K562 (cell line): ENCODE results near the gene ATXN1. TPM values are rescaled to one million over a fixed set of nuclear protein-coding genes. Genes with fewer than 3 reads are reported as not detected.
A peak's percentile ranks its signal among the peaks of the same experiment; 100 is the strongest.

Experiments
- ATF7 ChIP-seq: fragments of 450-650 bp; IDR thresholded peaks from 2 replicates; pipeline ENCODE4 v1.7.1; 2014; ENCODE audit warnings: mild to moderate bottlenecking, moderate library complexity
- BRCA1 ChIP-seq, 2 experiments: fragments of 450-650 bp in 1 of 2; sonication (generic) in 1 of 2; formaldehyde crosslinking in 1 of 2; IDR thresholded peaks; 2 replicates each; pipeline versions ENCODE4 v1.5.0 to v1.6.1; 2017 to 2020; ENCODE audit warnings: mild to moderate bottlenecking in 1 of 2, missing genetic modification reagents in 1 of 2
- CBFA2T3 ChIP-seq: fragments of 450-650 bp; IDR thresholded peaks from 2 replicates; pipeline ENCODE4 v1.6.1; 2017
- CEBPG ChIP-seq, 3 experiments: fragments of 200-800 bp in 1 of 3; sonication (Bioruptor generic) in 1 of 3; sonication (generic) in 1 of 3; formaldehyde crosslinking in 1 of 3; IDR thresholded peaks in 2 of 3; conservative IDR thresholded peaks in 1 of 3; 2 replicates each; pipeline versions ENCODE4 v1.6.1 to v1.8.0; 2016 to 2022; ENCODE audit warnings: missing compliant biosample characterization in 2 of 3, missing genetic modification characterization in 2 of 3, mild to moderate bottlenecking in 1 of 3, missing genetic modification reagents in 1 of 3
- CTCF ChIP-seq, 3 experiments: IDR thresholded peaks in 2 of 3; conservative IDR thresholded peaks in 1 of 3; 2 replicates each; pipeline ENCODE4 v1.5.1; 2011 to 2012; ENCODE audit warnings: low read length in 3 of 3, mild to moderate bottlenecking in 3 of 3, control low read depth in 2 of 3, improper control_type of control experiment in 1 of 3, inconsistent platforms in 1 of 3, low read depth in 1 of 3, mixed read lengths in 1 of 3, moderate library complexity in 1 of 3; ENCODE audit not compliant: insufficient read depth in 2 of 3
- CXXC5 ChIP-seq: fragments of 250-450 bp; sonication (Bioruptor Pico); IDR thresholded peaks from 2 replicates; pipeline ENCODE4 v1.8.0; 2022; ENCODE audit warnings: inconsistent platforms, mild to moderate bottlenecking, moderate library complexity
- DEAF1 ChIP-seq: fragments of 450-650 bp; formaldehyde crosslinking; IDR thresholded peaks from 2 replicates; pipeline ENCODE4 v1.4.0; 2020; ENCODE audit warnings: mild to moderate bottlenecking, moderate library complexity
- E2F6 ChIP-seq, 2 experiments: IDR thresholded peaks; 2 replicates each; pipeline ENCODE4 v1.6.1; 2011; ENCODE audit warnings: borderline replicate concordance in 1 of 2, control low read depth in 1 of 2, low read depth in 1 of 2, low read length in 1 of 2, mild to moderate bottlenecking in 1 of 2, mixed read lengths in 1 of 2, moderate library complexity in 1 of 2; ENCODE audit not compliant: insufficient read depth in 1 of 2, insufficient read length in 1 of 2, poor library complexity in 1 of 2, severe bottlenecking in 1 of 2; ENCODE audit errors: extremely low read depth in 1 of 2
- ETV1 ChIP-seq: fragments of 450-650 bp; conservative IDR thresholded peaks from 2 replicates; pipeline ENCODE4 v1.6.1; 2016; ENCODE audit warnings: missing genetic modification characterization, control low read depth, low read depth, missing compliant biosample characterization
- MAZ ChIP-seq, 2 experiments: fragments of 450-650 bp in 1 of 2; sonication (generic) in 1 of 2; formaldehyde crosslinking; IDR thresholded peaks in 1 of 2; conservative IDR thresholded peaks in 1 of 2; 2 replicates each; pipeline versions ENCODE4 v1.4.0 to v1.5.0; 2020; ENCODE audit warnings: mild to moderate bottlenecking in 1 of 2, missing genetic modification reagents in 1 of 2
- PHTF2 ChIP-seq: fragments of 250-450 bp; sonication (Bioruptor Pico); IDR thresholded peaks from 2 replicates; pipeline ENCODE4 v1.5.0; 2021; ENCODE audit warnings: mild to moderate bottlenecking
- POLR3A ChIP-seq: IDR thresholded peaks from 2 replicates; pipeline ENCODE4 v1.6.1; 2011; ENCODE audit warnings: borderline replicate concordance, mild to moderate bottlenecking, moderate library complexity; ENCODE audit not compliant: insufficient read length, insufficient read depth; ENCODE audit errors: extremely low read depth
- PRMT5 ChIP-seq: sonication (generic); formaldehyde crosslinking; IDR thresholded peaks from 2 replicates; pipeline ENCODE4 v1.5.0; 2020; ENCODE audit warnings: missing genetic modification reagents
- STAG1 ChIP-seq: sonication (generic); formaldehyde crosslinking; IDR thresholded peaks from 2 replicates; pipeline ENCODE4 v1.5.0; 2020; ENCODE audit warnings: missing genetic modification reagents, borderline replicate concordance
- TCF15 ChIP-seq: fragments of 250-450 bp; sonication (Bioruptor Pico); IDR thresholded peaks from 2 replicates; pipeline ENCODE4 v1.8.0; 2022; ENCODE audit warnings: moderate library complexity, mild to moderate bottlenecking, inconsistent platforms
- TFAP4 ChIP-seq: sonication (generic); formaldehyde crosslinking; IDR thresholded peaks from 2 replicates; pipeline ENCODE4 v1.8.0; 2022; ENCODE audit warnings: missing genetic modification reagents, mild to moderate bottlenecking, moderate library complexity, borderline replicate concordance
- ZFX ChIP-seq: sonication (generic); formaldehyde crosslinking; IDR thresholded peaks from 2 replicates; pipeline ENCODE4 v1.8.0; 2022; ENCODE audit warnings: mild to moderate bottlenecking, missing genetic modification reagents, moderate library complexity
- ZNF121 ChIP-seq: sonication (generic); formaldehyde crosslinking; conservative IDR thresholded peaks from 2 replicates; pipeline ENCODE4 v1.8.0; 2022; ENCODE audit warnings: missing genetic modification reagents
- ZNF253 ChIP-seq: fragments of 250-450 bp; sonication (Bioruptor Pico); conservative IDR thresholded peaks from 2 replicates; pipeline ENCODE4 v1.6.1; 2021; ENCODE audit warnings: mild to moderate bottlenecking
- polyA plus RNA-seq, 8 experiments: library from polyadenylated mRNA; depleted of rRNA in 4 of 8; stranded (reverse) in 5 of 8; unstranded in 3 of 8; fragments of >200 nt; fragmentation: Nextera tagmentation in 2 of 8; fragmentation: Illumina TruSeq in 1 of 8; extraction: Ambion mirVana in 2 of 8; extraction: Trizol in 1 of 8; gene quantifications; 2 replicates each; pipeline versions ENCODE4 v1.2.1 to v1.2.3, GENCODE V29; 2011 to 2014; ENCODE audit warnings: inconsistent platforms in 1 of 8, missing spikeins in 1 of 8
- total RNA-seq, 7 experiments: library from RNA; depleted of rRNA in 6 of 7; stranded (reverse); fragments of >200 nt in 6 of 7; fragmentation: Illumina TruSeq in 2 of 7; extraction: Trizol in 2 of 7; gene quantifications; 2 replicates each; pipeline versions ENCODE4 v1.2.1 to v1.2.3, GENCODE V29; 2011 to 2021; ENCODE audit warnings: low replicate concordance in 1 of 7

Gene ATXN1
- total and polyA plus RNA-seq, 9 of the 15 experiments (the other 6 are each of a cell fraction or from before 2014, with no cell fraction given) = under 0.01 to 1.2 (median 0.58) TPM

- TF ChIP-seq CXXC5 (CRISPR knock-in tag) (peak; percentile 45), ZNF253 (CRISPR knock-in tag) (no peak), CTCF (IDR thresholded peaks at IDR 0.05 in 2 of 3, conservative IDR thresholded peaks at IDR 0.05 in 1 of 3; ENCODE audit: insufficient read depth in 2 of 3, low read depth in 1 of 3, low read length in 3 of 3) (peak in 2 of 3 experiments; percentile 33 to 71; a peak in 4 of 6 replicates), CEBPG (CRISPR knock-in tag; IDR thresholded peaks at IDR 0.05) (0 out of 2 replicates have a peak, but pooled peaks have one; percentile 15), CEBPG (tag; conservative IDR thresholded peaks at IDR 0.05 in 1 of 2, IDR thresholded peaks at IDR 0.05 in 1 of 2) (no peak), TCF15 (CRISPR knock-in tag) (no peak), POLR3A (no peak), ATF7 (peak; percentile 77), STAG1 (CRISPR knock-in tag) (0 out of 2 replicates have a peak, but pooled peaks have one; percentile 9), MAZ (CRISPR knock-in tag; conservative IDR thresholded peaks at IDR 0.05 in 1 of 2, IDR thresholded peaks at IDR 0.05 in 1 of 2) (peak in 1 of 2 experiments; percentile 57; a peak in 2 of 4 replicates), E2F6 (IDR thresholded peaks at IDR 0.05; ENCODE audit: borderline replicate concordance in 1 of 2, extremely low read depth in 1 of 2, insufficient read depth in 1 of 2, insufficient read length in 1 of 2, low read depth in 1 of 2, low read length in 1 of 2, poor library complexity in 1 of 2, severe bottlenecking in 1 of 2) (peak in 1 of 2 experiments; percentile 8), PRMT5 (CRISPR knock-in tag) (no peak), PHTF2 (CRISPR knock-in tag) (no peak), ZNF121 (CRISPR knock-in tag) (no peak), BRCA1 (IDR thresholded peaks at IDR 0.05) (no peak), BRCA1 (CRISPR knock-in tag; IDR thresholded peaks at IDR 0.05) (0 out of 2 replicates have a peak, but pooled peaks have one; percentile 44), ETV1 (no peak), CBFA2T3 (no peak), DEAF1 (CRISPR knock-in tag) (no peak), TFAP4 (CRISPR knock-in tag) (peak; percentile 41; the same call in 1 of the 2 replicates), ZFX (peak; percentile 40; the same call in 1 of the 2 replicates)
These were observed 409 bp upstream of the ATXN1 start (continued) for GRCh38 chr6:16761471-16762267.
